ENCODE results near the gene MTSS2.

MTSS2 gene

GRCh38 chr16:70709457-70709856 lies 23.6 kb upstream of the MTSS2 start:
- H3K4me3 ChIP-seq (ENCODE audit: low read depth, low read length), result no peak overlapping the region
- no peak for DNase-seq (ENCODE audit: low read depth)

GRCh38 chr16:70708366-70709246 lies 22.8 kb upstream of the MTSS2 start:
- H3K4me3 ChIP-seq (ENCODE audit: low read depth, low read length), result no peak overlapping the region
- TF ChIP-seq MAX (IDR thresholded peaks at IDR 0.05; ENCODE audit: low read depth, low read length) (no peak), CTCF (IDR thresholded peaks at IDR 0.05; ENCODE audit: low read depth, low read length) (no peak)
- no peak for DNase-seq (ENCODE audit: low read depth)

More at GRCh38 chr16:70709457-70709856, 23.6 kb upstream of the MTSS2 start:
- TF ChIP-seq MAX (IDR thresholded peaks at IDR 0.05; ENCODE audit: low read depth, low read length) (no peak), POLR2A (IDR thresholded peaks at IDR 0.05; ENCODE audit: extremely low read depth, insufficient read length) (no peak), CTCF (IDR thresholded peaks at IDR 0.05; ENCODE audit: low read depth, low read length) (no peak), MYC (IDR thresholded peaks at IDR 0.05; ENCODE audit: low read depth, low read length) (no peak)

- no peak overlapping the region for H3K4me3 ChIP-seq (ENCODE audit: low read depth, low read length)
- no peak for DNase-seq (ENCODE audit: low read depth)
- TF ChIP-seq CTCF (IDR thresholded peaks at IDR 0.05; ENCODE audit: low read depth, low read length), result no peak
- TF ChIP-seq POLR2A (IDR thresholded peaks at IDR 0.05; ENCODE audit: extremely low read depth, insufficient read length), result no peak
- TF ChIP-seq MAX (IDR thresholded peaks at IDR 0.05; ENCODE audit: low read depth, low read length), result no peak
- TF ChIP-seq MYC (IDR thresholded peaks at IDR 0.05; ENCODE audit: low read depth, low read length), result no peak
Measured at GRCh38 chr16:70706948-70707465, 21.2 kb upstream of the MTSS2 start.

GRCh38 chr16:70705056-70705455 lies 19.2 kb upstream of the MTSS2 start:
- no peak overlapping the region for H3K4me3 ChIP-seq (ENCODE audit: low read depth, low read length)
- no peak for TF ChIP-seq MAX (IDR thresholded peaks at IDR 0.05; ENCODE audit: low read depth, low read length)
- no peak for TF ChIP-seq CTCF (IDR thresholded peaks at IDR 0.05; ENCODE audit: low read depth, low read length)
- TF ChIP-seq POLR2A (IDR thresholded peaks at IDR 0.05; ENCODE audit: extremely low read depth, insufficient read length), result no peak
- TF ChIP-seq MYC (IDR thresholded peaks at IDR 0.05; ENCODE audit: low read depth, low read length), result no peak
- no peak for DNase-seq (ENCODE audit: low read depth)

GRCh38 chr16:70704586-70704985 lies 18.7 kb upstream of the MTSS2 start:
- TF ChIP-seq CTCF (IDR thresholded peaks at IDR 0.05; ENCODE audit: low read depth, low read length), result no peak
- no peak for TF ChIP-seq MAX (IDR thresholded peaks at IDR 0.05; ENCODE audit: low read depth, low read length)
- no peak for TF ChIP-seq MYC (IDR thresholded peaks at IDR 0.05; ENCODE audit: low read depth, low read length)
- no peak for TF ChIP-seq POLR2A (IDR thresholded peaks at IDR 0.05; ENCODE audit: extremely low read depth, insufficient read length)
- no peak overlapping the region for H3K4me3 ChIP-seq (ENCODE audit: low read depth, low read length)
- no peak for DNase-seq (ENCODE audit: low read depth)
